ENCODE measurements around the gene RAC3. TPM values are rescaled to one million over a fixed set of nuclear protein-coding genes. Genes with fewer than 3 reads are reported as not detected.

Gene RAC3
- total RNA-seq, 4 donors from 2014 or later = 4.9 to 10.4 (median 7.0) TPM

- Histone ChIP-seq H3K27ac (no peak overlapping the region), H3K4me1 (peaks cover 34 to 50% (median 39%) of the 10 kb centered on the region in 3 donors), H3K9me3 (no peaks in the 10 kb centered on the region), H3K27me3 (no peaks in the 10 kb centered on the region), H3K4me3 (no peak overlapping the region), H3K36me3 (peaks cover 0 to 13% (median 0%) of the 10 kb centered on the region in 3 donors)
- no peak for DNase-seq
- intact Hi-C loops (cut with DNase I) = no loop called here
- TF ChIP-seq CTCF (IDR thresholded peaks at IDR 0.05) = no peak
- no peak for TF ChIP-seq POLR2A (IDR thresholded peaks at IDR 0.05)
- 90 to 96% methylated on average over 7 to 10 of the region's 25 CpGs for WGBS, 2 donors
Observed at GRCh38 chr17:82025401-82026107, 5.9 kb upstream of the RAC3 start.

DNA sequence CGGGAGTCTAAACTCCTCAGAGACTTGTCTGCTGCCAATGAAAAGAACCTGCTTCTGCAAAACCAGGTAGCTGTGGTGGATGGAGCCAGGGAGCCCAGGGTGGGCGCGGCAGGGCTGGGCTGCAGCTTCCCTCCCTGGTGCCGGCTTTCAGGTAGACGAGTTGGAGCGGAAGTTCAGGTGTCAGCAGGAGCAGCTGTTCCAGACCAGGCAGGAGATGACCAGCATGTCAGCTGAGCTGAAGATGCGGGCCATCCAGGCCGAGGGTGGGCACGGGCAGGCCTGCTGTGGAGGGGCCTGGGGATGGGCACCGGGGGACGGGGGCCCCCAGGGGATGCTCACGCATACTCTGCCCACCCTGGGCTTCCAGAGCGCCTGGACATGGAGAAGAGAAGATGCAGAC, 3.2 kb upstream of the RAC3 start:
- H3K36me3 ChIP-seq = peaks cover 0 to 13% (median 0%) of the 10 kb centered on the region in 3 donors
- no peaks in the 10 kb centered on the region for H3K9me3 ChIP-seq
- 100% methylated on average over 3 of the region's 13 CpGs; no CpG with 5 or more reads in 1 of the 2 donors for WGBS, 2 donors
- no peak for DNase-seq
- no peak overlapping the region for H3K27ac ChIP-seq
- intact Hi-C loops (cut with DNase I) = no loop called here
- no peak overlapping the region for H3K4me3 ChIP-seq
- TF ChIP-seq POLR2A (IDR thresholded peaks at IDR 0.05) (no peak), CTCF (IDR thresholded peaks at IDR 0.05) (no peak)
- H3K4me1 ChIP-seq = peaks cover 27 to 52% (median 30%) of the 10 kb centered on the region in 3 donors
- peaks cover 0 to 7% (median 0%) of the 10 kb centered on the region in 4 donors for H3K27me3 ChIP-seq

- no peak overlapping the region for H3K27ac ChIP-seq
- intact Hi-C loops (cut with DNase I) = no loop called here
- DNase-seq = no peak
Observed at GRCh38 chr17:82028966-82029365, 2.5 kb upstream of the RAC3 start.

GRCh38 chr17:82029391-82029790, 2.1 kb upstream of the RAC3 start:
- no peak for DNase-seq
- Histone ChIP-seq H3K4me3 (no peak overlapping the region), H3K4me1 (peaks cover 16 to 52% (median 20%) of the 10 kb centered on the region in 3 donors), H3K36me3 (peaks cover 0 to 14% (median 0%) of the 10 kb centered on the region in 3 donors), H3K9me3 (no peaks in the 10 kb centered on the region), H3K27ac (no peak overlapping the region), H3K27me3 (peaks cover 0 to 7% (median 0%) of the 10 kb centered on the region in 4 donors)
- 92 to 93% methylated on average over 5 of the region's 16 CpGs for WGBS, 2 donors
- intact Hi-C loops (cut with DNase I) = no loop called here
- TF ChIP-seq CTCF (IDR thresholded peaks at IDR 0.05) = no peak
- TF ChIP-seq POLR2A (IDR thresholded peaks at IDR 0.05) = no peak

More at GRCh38 chr17:82028966-82029365, 2.5 kb upstream of the RAC3 start:
- H3K27me3 ChIP-seq = peaks cover 0 to 7% (median 0%) of the 10 kb centered on the region in 4 donors
- no peak for TF ChIP-seq CTCF (IDR thresholded peaks at IDR 0.05)
- TF ChIP-seq POLR2A (IDR thresholded peaks at IDR 0.05) = no peak
- peaks cover 20 to 52% (median 25%) of the 10 kb centered on the region in 3 donors for H3K4me1 ChIP-seq
- 89 to 97% methylated on average over 3 to 4 of the region's 9 CpGs for WGBS, 2 donors
- no peaks in the 10 kb centered on the region for H3K9me3 ChIP-seq
- H3K4me3 ChIP-seq = no peak overlapping the region
- peaks cover 0 to 13% (median 0%) of the 10 kb centered on the region in 3 donors for H3K36me3 ChIP-seq

DNA sequence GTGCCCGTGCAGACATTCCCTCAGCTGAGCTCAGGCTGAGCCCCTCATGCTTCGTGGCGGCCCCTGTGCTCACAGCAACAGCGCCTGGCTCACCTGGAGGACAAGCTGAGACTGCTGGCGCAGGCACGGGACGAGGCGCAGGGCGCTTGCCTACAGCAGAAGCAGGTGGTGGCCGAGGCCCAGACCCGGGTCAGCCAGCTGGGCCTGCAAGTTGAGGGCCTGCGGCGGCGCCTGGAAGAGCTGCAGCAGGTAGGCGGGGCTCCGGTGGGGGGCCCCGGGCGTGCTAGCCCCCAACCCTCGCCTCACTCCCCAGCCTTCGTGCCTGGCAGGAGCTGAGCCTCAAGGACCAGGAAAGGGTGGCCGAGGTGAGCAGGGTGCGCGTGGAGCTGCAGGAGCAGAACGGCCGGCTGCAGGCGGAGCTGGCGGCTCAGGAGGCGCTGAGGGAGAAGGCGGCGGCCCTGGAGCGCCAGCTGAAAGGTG, 1.4 kb upstream of the RAC3 start:
- Histone ChIP-seq H3K9me3 (no peaks in the 10 kb centered on the region), H3K27ac (peak overlapping the region in 1 of 4 donors; percentile 80), H3K27me3 (peaks cover 0 to 7% (median 0%) of the 10 kb centered on the region in 4 donors), H3K36me3 (peaks cover 0 to 20% (median 0%) of the 10 kb centered on the region in 3 donors), H3K4me1 (peaks cover 16 to 47% (median 19%) of the 10 kb centered on the region in 3 donors), H3K4me3 (peak overlapping the region in 2 of 4 donors; percentile 64 to 71)
- 25 to 60% methylated on average over 1 to 4 of the region's 31 CpGs for WGBS, 2 donors
- intact Hi-C loops (cut with DNase I) = loop anchor here (2.0 kb wide), 1 partner anchor 123 kb away; no protein-coding TSS in a partner anchor
- no peak for TF ChIP-seq POLR2A (IDR thresholded peaks at IDR 0.05)
- no peak for TF ChIP-seq CTCF (IDR thresholded peaks at IDR 0.05)
- no peak for DNase-seq

All from esophagus squamous epithelium (tissue), 5 donors.